PC-9 (cell line): Measurements from ENCODE around the gene DXO. TPM values are rescaled to one million over a fixed set of nuclear protein-coding genes. Genes with fewer than 3 reads are reported as not detected.

Experiments
- BruUV-seq: library from RNA; stranded (reverse); fragments of 400-500 nt; replicated peaks from 2 replicates; lab custom pipeline; 2021; lab: Mats Ljungman, UMichigan
- CTCF ChIA-PET: fragments of 300-600 bp; sonication (Branson Sonifier 250); formaldehyde crosslinking; loops from one replicate; lab custom pipeline; 2022; ENCODE audit warnings: antibody characterized with exemption; lab: Charles Lee
- POLR2A ChIA-PET: fragments of 300-600 bp; sonication (Branson Sonifier 250); formaldehyde crosslinking; loops from one replicate; lab custom pipeline; 2022; ENCODE audit warnings: antibody characterized with exemption; ENCODE audit not compliant: unreplicated experiment; lab: Charles Lee
- DNase-seq, 2 experiments: peaks; one replicate each; pipeline versions ENCODE4 v3.0.0 to v3.0.0-alpha.2; 2015 to 2022; ENCODE audit warnings: mixed read lengths in 1 of 2
- H2AFZ ChIP-seq: fragments of 200-600 bp; sonication (generic); 2 replicates; pipeline ENCODE4 v1.8.1; 2017; ENCODE audit warnings: antibody characterized with exemption
- H3F3A ChIP-seq: fragments of 200-600 bp; sonication (generic); 2 replicates; pipeline ENCODE4 v1.8.1; 2017; ENCODE audit warnings: antibody characterized with exemption, mild to moderate bottlenecking, low read depth; ENCODE audit not compliant: insufficient read depth
- H3K27ac ChIP-seq: fragments of 200-600 bp; sonication (generic); 2 replicates; pipeline ENCODE4 v1.6.1; 2016; ENCODE audit warnings: mixed run types
- H3K27me3 ChIP-seq: fragments of 200-600 bp; sonication (generic); 2 replicates; pipeline ENCODE4 v1.6.1; 2016; ENCODE audit warnings: low read depth, mixed run types; ENCODE audit not compliant: insufficient read depth
- H3K36me3 ChIP-seq: fragments of 200-600 bp; sonication (generic); 2 replicates; pipeline ENCODE4 v1.6.1; 2016; ENCODE audit warnings: low read depth, mixed run types
- H3K4me1 ChIP-seq: fragments of 200-600 bp; sonication (generic); replicated peaks from 2 replicates; pipeline ENCODE4 v1.6.1; 2016; ENCODE audit warnings: mixed run types; ENCODE audit not compliant: insufficient read depth
- H3K4me2 ChIP-seq: fragments of 200-600 bp; sonication (generic); 2 replicates; pipeline ENCODE4 v1.6.1; 2017; ENCODE audit warnings: mixed run types
- H3K4me3 ChIP-seq: fragments of 200-600 bp; sonication (generic); 2 replicates; pipeline ENCODE4 v1.6.1; 2016; ENCODE audit warnings: mixed run types
- H3K79me2 ChIP-seq: fragments of 200-600 bp; sonication (generic); 2 replicates; pipeline ENCODE4 v1.6.1; 2017; ENCODE audit warnings: low read depth, mixed run types
- H3K9me2 ChIP-seq: fragments of 200-600 bp; sonication (generic); 2 replicates; pipeline ENCODE4 v1.8.1; 2017; ENCODE audit warnings: mild to moderate bottlenecking; ENCODE audit not compliant: insufficient read depth
- H3K9me3 ChIP-seq: fragments of 200-600 bp; sonication (generic); 2 replicates; pipeline ENCODE4 v1.8.1; 2016; ENCODE audit warnings: low read depth; ENCODE audit not compliant: insufficient read depth
- H4K20me1 ChIP-seq: fragments of 200-600 bp; sonication (generic); 2 replicates; pipeline ENCODE4 v1.8.1; 2017; ENCODE audit not compliant: insufficient read depth
- CTCF ChIP-seq: fragments of 200-600 bp; sonication (generic); conservative IDR thresholded peaks from 2 replicates; pipeline ENCODE4 v1.6.1; 2017; ENCODE audit warnings: mixed run types, antibody characterized with exemption, mild to moderate bottlenecking, moderate library complexity
- EZH2 ChIP-seq: fragments of 200-600 bp; sonication (generic); IDR thresholded peaks from 2 replicates; pipeline ENCODE4 v1.8.0; 2017; ENCODE audit warnings: antibody characterized with exemption, low read depth
- intact Hi-C: fragments of 100-400 bp; cut with micrococcal nuclease; formaldehyde crosslinking; loops from one replicate; pipeline ENCODE4 v1.10.0; 2022; ENCODE audit not compliant: unreplicated experiment
- total RNA-seq: library from RNA; stranded (reverse); gene quantifications from 2 replicates; pipeline ENCODE4 v1.2.3, GENCODE V29; 2021

DXO gene
- total RNA-seq, 1 experiment from 2014 or later = 24.5 TPM

- H3K4me1 ChIP-seq = peaks cover 15% of the 10 kb centered on the region
- no peaks in the 10 kb centered on the region for H3K27me3 ChIP-seq
- no peaks in the 10 kb centered on the region for H3K9me3 ChIP-seq
- no peak overlapping the region for H3K27ac ChIP-seq
- H3K4me2 ChIP-seq = peak overlapping the region; percentile 92
- H3K36me3 ChIP-seq = 0 out of 2 replicates have a peak, but pooled peaks cover 4% of the 10 kb centered on the region
- intact Hi-C loops = no loop called here
- POLR2A ChIA-PET = interaction anchor here (0.6 kb wide), 1 partner anchor 158 kb away, joined by 4 read pairs; the partner anchor contains the start of gene ATF6B
- no peaks in the 10 kb centered on the region for H4K20me1 ChIP-seq
- peaks cover 18% of the 10 kb centered on the region for H3F3A ChIP-seq
- CTCF ChIA-PET = interaction anchor here (0.6 to 0.7 kb wide), 2 partner anchors 27 to 1015 kb away, joined by 3 to 4 read pairs; no protein-coding TSS in a partner anchor
- H3K79me2 ChIP-seq = peaks cover 40% of the 10 kb centered on the region
- TF ChIP-seq CTCF (no peak), EZH2 (no peak)
- DNase-seq = no peak
- no peaks in the 10 kb centered on the region for H3K9me2 ChIP-seq
- no peak overlapping the region for H2AFZ ChIP-seq
- BruUV-seq = no TSS peak
- H3K4me3 ChIP-seq = peak overlapping the region; percentile 88; the same call in 1 of the 2 replicates
These were observed 2.0 kb downstream of the DXO start for GRCh38 chr6:31969712-31970603.

- H3K4me2 ChIP-seq = no peak overlapping the region
- no peak overlapping the region for H3K4me3 ChIP-seq
- H3K27me3 ChIP-seq = no peaks in the 10 kb centered on the region
- H3K79me2 ChIP-seq = peaks cover 33% of the 10 kb centered on the region
- H2AFZ ChIP-seq = no peak overlapping the region
- H3K9me2 ChIP-seq = no peaks in the 10 kb centered on the region
- no peak for DNase-seq
- BruUV-seq = no TSS peak
- ChIA-PET CTCF (interaction anchor here (0.6 kb wide), 1 partner anchor 26 kb away, joined by 4 read pairs; no protein-coding TSS in a partner anchor), POLR2A (interaction anchor here (0.6 kb wide), 2 partner anchors 17 to 106 kb away, joined by 3 to 4 read pairs; partner anchors contain the start of gene NEU1)
- H4K20me1 ChIP-seq = no peaks in the 10 kb centered on the region
- H3F3A ChIP-seq = peaks cover 18% of the 10 kb centered on the region
- H3K36me3 ChIP-seq = 0 out of 2 replicates have a peak, but pooled peaks cover 4% of the 10 kb centered on the region
- H3K9me3 ChIP-seq = no peaks in the 10 kb centered on the region
- peaks cover 15% of the 10 kb centered on the region for H3K4me1 ChIP-seq
- no peak overlapping the region for H3K27ac ChIP-seq
- intact Hi-C loops = no loop called here
- TF ChIP-seq CTCF = no peak
- no peak for TF ChIP-seq EZH2
These were observed 2.9 kb downstream of the DXO start for GRCh38 chr6:31968791-31969711.

- Histone ChIP-seq H3K4me2 (no peak overlapping the region), H3K4me3 (no peak overlapping the region), H3F3A (peaks cover 14% of the 10 kb centered on the region), H3K27me3 (no peaks in the 10 kb centered on the region), H3K9me2 (no peaks in the 10 kb centered on the region), H3K4me1 (peaks cover 10% of the 10 kb centered on the region), H3K79me2 (peaks cover 26% of the 10 kb centered on the region), H3K27ac (no peak overlapping the region), H4K20me1 (no peaks in the 10 kb centered on the region), H3K36me3 (0 out of 2 replicates have a peak, but pooled peaks cover 4% of the 10 kb centered on the region), H2AFZ (no peak overlapping the region), H3K9me3 (no peaks in the 10 kb centered on the region)
- BruUV-seq = no TSS peak
- intact Hi-C loops = no loop called here
- CTCF ChIA-PET = no interaction called here
- no peak for DNase-seq
- no peak for TF ChIP-seq EZH2
- TF ChIP-seq CTCF = no peak
- POLR2A ChIA-PET = interaction anchor here (0.6 kb wide), 1 partner anchor 16 kb away, joined by 3 read pairs; no protein-coding TSS in a partner anchor
These were observed 3.6 kb downstream of the DXO start for GRCh38 chr6:31968326-31968725.
